Inflammatory macrophage treated with lipopolysaccharide for 1 hour (primary cell): ENCODE measurements around the gene CYP21A2.
A peak's percentile ranks its signal among the peaks of the same experiment; 100 is the strongest.

ENCODE experiments used
- DNase-seq, 2 donors: peaks; one replicate each; pipeline ENCODE4 v3.0.0-alpha.2; 2020 to 2022

Gene CYP21A2

GRCh38 chr6:32083812-32084768, 45.9 kb downstream of the CYP21A2 start:
- DNase-seq, result no peak

GRCh38 chr6:32084780-32085179, 46.6 kb downstream of the CYP21A2 start:
- no peak for DNase-seq

GRCh38 chr6:32085759-32086459, 47.7 kb downstream of the CYP21A2 start:
- DNase-seq, result no peak

GRCh38 chr6:32086661-32087573, 48.7 kb downstream of the CYP21A2 start:
- DNase-seq, result peak; percentile 29 to 62

GRCh38 chr6:32087574-32088486, 49.6 kb downstream of the CYP21A2 start:
- DNase-seq, result peak; percentile 9 to 23

GRCh38 chr6:32088487-32089049, 50.4 kb downstream of the CYP21A2 start:
- no peak for DNase-seq

GRCh38 chr6:32089082-32089828, 51.0 kb downstream of the CYP21A2 start:
- no peak for DNase-seq
